ENCODE results near the gene VAV2.
A peak's percentile ranks its signal among the peaks of the same experiment; 100 is the strongest.

VAV2 gene

DNA sequence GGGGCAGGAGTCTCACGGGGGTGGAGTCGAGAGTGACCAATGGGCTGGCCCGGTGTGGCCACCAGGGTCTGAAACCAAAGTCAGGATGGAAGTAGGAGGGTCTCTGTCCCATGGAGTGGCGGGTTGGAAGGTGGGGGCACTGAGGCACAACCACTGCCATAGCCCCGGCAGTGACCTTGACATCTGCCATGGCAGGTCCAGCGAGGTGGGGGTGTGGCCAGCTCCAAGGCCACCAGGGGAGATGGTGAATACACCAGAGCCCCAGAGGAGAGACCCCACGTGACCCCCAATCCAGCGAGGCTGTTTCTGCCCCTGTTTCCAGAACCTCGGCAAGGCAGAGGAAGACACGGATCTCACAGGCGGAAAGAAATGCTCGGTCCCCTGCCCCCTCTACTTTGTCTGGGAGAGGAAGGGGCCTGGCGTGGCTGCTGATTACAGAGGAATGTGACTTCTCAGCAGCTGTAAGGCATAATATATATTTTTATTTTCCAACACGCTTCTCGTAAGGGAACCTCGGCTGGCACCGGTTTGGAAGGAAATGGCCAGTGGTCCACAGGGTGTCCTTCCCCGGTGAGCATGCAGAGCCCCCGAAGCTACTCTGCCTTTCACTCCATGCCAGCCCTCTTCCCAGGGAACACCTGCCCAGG, 148.2 kb downstream of the VAV2 start:
- no peaks in the 10 kb centered on the region for H3K36me3 Mint-ChIP-seq
- no peak overlapping the region for H3K27ac Mint-ChIP-seq
- H3K9me3 Mint-ChIP-seq: no peaks in the 10 kb centered on the region
- no peaks in the 10 kb centered on the region for H3K4me1 Mint-ChIP-seq
- H3K4me3 Mint-ChIP-seq: no peak overlapping the region
- H3K27me3 Mint-ChIP-seq: peaks cover 3% of the 10 kb centered on the region

DNA sequence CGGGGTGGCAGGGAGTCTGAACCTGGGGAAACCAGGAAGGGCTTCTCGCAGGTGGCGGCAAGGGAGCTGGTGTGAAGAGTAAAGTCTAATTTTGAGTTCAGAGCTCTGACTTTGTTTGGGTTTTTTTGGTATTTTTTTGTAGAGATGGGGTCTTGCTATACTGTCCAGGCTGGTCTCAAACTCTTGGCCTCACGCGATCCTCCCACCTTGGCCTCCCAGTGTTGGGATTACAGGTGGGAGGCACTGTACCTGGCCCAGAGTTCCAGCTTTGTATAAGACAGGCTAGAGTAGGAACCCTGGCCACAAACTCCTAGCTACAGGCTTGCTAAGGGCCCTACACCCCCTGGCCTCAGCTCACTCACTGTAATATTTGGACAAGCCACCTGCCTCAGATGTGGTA, 148.9 kb downstream of the VAV2 start:
- H3K27ac Mint-ChIP-seq: no peak overlapping the region
- no peaks in the 10 kb centered on the region for H3K4me1 Mint-ChIP-seq
- H3K4me3 Mint-ChIP-seq: no peak overlapping the region
- peaks cover 3% of the 10 kb centered on the region for H3K27me3 Mint-ChIP-seq
- no peaks in the 10 kb centered on the region for H3K36me3 Mint-ChIP-seq
- no peaks in the 10 kb centered on the region for H3K9me3 Mint-ChIP-seq

DNA sequence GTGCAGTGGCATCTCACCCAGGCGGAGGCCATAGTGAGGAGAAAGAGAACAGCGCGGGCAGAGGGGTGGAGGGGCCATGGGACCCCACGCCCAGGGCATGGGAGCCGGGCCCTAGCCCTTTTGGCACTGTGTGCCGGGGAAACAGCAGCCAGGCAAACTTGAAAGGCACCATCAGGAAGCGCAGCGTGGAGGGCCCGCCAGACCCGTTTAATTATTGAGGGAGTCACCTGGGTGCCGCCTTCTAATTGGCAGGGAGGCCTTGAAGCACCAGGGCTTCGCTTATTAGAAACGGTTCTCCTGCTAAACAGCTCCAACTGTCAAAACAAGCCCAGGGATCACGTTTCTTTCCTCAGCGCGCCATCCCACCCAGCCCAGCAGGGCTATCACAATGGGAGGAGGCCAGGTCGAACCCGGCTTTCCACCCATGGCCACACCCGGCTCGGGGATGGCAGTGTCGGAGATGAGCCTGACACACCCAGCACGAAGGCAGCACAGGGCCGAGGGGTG, 149.3 kb downstream of the VAV2 start:
- Mint-ChIP-seq H3K36me3 (no peaks in the 10 kb centered on the region), H3K4me1 (no peaks in the 10 kb centered on the region), H3K4me3 (no peak overlapping the region), H3K27me3 (peaks cover 3% of the 10 kb centered on the region), H3K27ac (no peak overlapping the region), H3K9me3 (no peaks in the 10 kb centered on the region)

DNA sequence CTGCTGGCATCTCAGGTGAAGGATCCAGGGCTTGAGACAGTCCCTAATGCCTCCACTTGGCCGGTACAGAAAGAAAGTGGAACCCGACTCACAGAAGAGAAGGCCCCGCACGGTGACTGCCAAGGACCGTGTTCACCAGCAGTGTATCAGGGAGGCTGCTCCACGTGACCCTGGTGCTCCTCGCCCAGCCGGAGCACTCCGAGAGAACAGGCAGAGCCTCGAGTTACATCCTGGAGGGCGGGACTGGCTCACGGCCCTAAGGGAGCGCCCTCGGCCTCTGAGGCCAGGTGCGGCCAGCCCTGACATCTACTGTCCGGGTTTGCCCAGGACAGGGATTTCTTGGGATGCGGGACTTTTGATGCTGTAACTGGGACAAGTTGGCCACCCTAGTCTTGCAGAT, 149.9 kb downstream of the VAV2 start:
- Mint-ChIP-seq H3K36me3 (no peaks in the 10 kb centered on the region), H3K27ac (no peak overlapping the region), H3K27me3 (peaks cover 3% of the 10 kb centered on the region), H3K4me3 (no peak overlapping the region), H3K4me1 (no peaks in the 10 kb centered on the region), H3K9me3 (no peaks in the 10 kb centered on the region)

DNA sequence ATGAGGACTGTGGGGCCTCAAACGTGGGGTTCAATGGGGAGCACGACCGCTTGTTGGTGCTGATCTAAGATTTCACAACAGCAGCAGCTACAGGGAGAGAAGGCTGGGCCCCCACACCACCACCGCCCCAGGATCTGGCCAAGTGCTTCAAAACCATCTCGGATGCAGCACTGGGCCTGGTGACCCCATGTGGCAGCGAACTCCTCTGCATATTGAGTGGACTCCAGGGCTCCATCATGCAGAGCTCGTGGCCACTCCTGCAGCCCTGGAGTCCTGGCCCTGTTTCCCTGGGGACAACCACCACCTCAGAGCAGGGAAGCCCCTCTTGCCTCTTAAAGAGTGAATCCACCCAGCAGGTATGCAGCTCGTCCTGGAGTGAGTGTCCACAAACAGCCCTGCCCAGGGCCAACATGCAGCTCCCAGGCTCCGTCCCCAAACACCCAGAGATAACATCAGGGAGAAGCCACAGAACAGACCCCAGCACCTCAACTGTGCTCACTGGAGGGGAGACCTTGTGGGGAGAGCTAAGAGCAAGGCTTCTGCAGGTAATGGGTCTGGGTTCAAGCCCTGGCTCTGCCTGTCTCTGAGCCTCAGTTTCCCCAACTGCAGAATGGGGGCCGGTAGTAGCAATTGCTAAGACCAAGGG, 150.8 kb downstream of the VAV2 start:
- Mint-ChIP-seq H3K4me3 (no peak overlapping the region), H3K27me3 (peaks cover 3% of the 10 kb centered on the region), H3K36me3 (no peaks in the 10 kb centered on the region), H3K4me1 (no peaks in the 10 kb centered on the region), H3K27ac (peak overlapping the region; percentile 68), H3K9me3 (no peaks in the 10 kb centered on the region)

- Mint-ChIP-seq H3K36me3 (no peaks in the 10 kb centered on the region), H3K9me3 (no peaks in the 10 kb centered on the region), H3K27me3 (peaks cover 3% of the 10 kb centered on the region), H3K27ac (no peak overlapping the region), H3K4me3 (no peak overlapping the region), H3K4me1 (no peaks in the 10 kb centered on the region)
These were observed 152.2 kb downstream of the VAV2 start for GRCh38 chr9:133839822-133840329.

- Mint-ChIP-seq H3K4me1 (no peaks in the 10 kb centered on the region), H3K4me3 (no peak overlapping the region), H3K27me3 (peaks cover 3% of the 10 kb centered on the region), H3K9me3 (no peaks in the 10 kb centered on the region), H3K27ac (no peak overlapping the region), H3K36me3 (no peaks in the 10 kb centered on the region)
These were observed 153.1 kb downstream of the VAV2 start for GRCh38 chr9:133838859-133839507.

DNA sequence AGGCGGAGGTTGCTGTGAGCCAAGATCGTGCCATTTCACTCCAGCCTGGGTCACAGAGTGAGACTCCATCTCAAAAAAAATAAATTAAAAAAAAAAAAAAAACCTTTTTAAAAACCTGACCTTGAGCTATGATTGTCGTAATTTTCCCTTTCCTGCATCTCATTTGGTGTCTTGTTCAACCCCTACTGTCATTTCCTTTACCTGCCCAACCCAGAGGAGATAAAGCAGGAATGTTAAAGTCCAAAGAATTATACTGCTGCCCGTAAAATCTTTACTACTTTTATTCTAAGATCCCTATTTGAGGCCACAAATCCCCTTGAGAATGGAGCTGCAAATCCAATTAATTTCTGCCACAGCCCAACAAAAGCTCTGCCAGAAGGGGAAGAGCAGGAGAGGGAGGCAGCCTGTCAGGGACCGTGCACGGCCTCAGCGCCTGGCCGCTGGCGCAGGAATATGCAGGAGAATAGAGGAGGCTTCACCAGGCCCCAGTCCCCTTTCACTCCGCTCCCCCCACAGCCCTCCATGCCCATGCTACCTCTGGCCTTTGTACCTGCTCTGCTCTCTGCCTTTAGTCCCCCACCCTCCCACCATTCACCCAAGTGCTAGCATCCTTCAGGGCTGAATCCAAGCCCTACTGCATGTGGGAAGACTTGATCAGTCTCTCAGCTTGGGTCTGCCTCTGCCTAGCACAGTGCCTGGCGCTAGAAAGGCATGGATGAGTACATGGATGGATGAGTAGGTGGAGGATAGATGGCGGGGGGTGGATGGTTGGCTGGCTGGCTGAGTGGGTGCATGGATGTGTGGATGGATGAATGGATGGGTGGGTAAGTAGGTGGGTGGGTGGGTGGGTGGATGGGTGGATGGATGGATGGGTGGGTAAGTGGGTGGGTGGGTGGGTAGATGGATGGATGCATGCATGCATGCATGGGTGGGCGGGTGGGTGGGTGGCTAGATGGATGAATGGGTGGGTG, 154.2 kb downstream of the VAV2 start:
- Mint-ChIP-seq H3K4me3 (no peak overlapping the region), H3K36me3 (no peaks in the 10 kb centered on the region), H3K9me3 (no peaks in the 10 kb centered on the region), H3K27ac (no peak overlapping the region), H3K27me3 (no peaks in the 10 kb centered on the region), H3K4me1 (no peaks in the 10 kb centered on the region)

DNA sequence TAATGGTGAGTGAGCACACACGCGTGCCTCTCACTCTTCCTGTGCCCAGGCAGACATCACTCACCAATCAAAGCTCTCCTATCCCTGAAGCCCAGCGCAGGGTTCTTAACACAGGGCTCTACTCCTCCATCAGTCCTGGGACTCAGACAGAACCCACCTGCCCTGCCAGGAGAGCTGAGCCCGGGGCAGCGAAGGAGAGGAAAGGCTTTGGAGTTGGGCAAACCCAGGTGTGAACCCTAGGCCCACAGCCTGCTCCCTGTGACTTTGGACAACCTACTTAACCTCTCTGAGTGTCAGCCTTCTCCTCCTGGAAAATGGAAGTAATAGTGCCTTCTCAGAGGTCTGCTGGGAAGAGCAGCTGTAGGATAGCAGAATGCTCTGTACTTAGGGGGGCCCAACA, 155.3 kb downstream of the VAV2 start:
- no peak overlapping the region for H3K4me3 Mint-ChIP-seq
- H3K4me1 Mint-ChIP-seq: no peaks in the 10 kb centered on the region

GRCh38 chr9:133836001-133836758, 155.9 kb downstream of the VAV2 start:
- Mint-ChIP-seq H3K4me3 (no peak overlapping the region), H3K36me3 (no peaks in the 10 kb centered on the region), H3K27me3 (no peaks in the 10 kb centered on the region), H3K4me1 (no peaks in the 10 kb centered on the region), H3K9me3 (no peaks in the 10 kb centered on the region), H3K27ac (no peak overlapping the region)

More for the DNA sequence above, 155.3 kb downstream of the VAV2 start:
- Mint-ChIP-seq H3K36me3 (no peaks in the 10 kb centered on the region), H3K27me3 (no peaks in the 10 kb centered on the region), H3K27ac (no peak overlapping the region), H3K9me3 (no peaks in the 10 kb centered on the region)

DNA sequence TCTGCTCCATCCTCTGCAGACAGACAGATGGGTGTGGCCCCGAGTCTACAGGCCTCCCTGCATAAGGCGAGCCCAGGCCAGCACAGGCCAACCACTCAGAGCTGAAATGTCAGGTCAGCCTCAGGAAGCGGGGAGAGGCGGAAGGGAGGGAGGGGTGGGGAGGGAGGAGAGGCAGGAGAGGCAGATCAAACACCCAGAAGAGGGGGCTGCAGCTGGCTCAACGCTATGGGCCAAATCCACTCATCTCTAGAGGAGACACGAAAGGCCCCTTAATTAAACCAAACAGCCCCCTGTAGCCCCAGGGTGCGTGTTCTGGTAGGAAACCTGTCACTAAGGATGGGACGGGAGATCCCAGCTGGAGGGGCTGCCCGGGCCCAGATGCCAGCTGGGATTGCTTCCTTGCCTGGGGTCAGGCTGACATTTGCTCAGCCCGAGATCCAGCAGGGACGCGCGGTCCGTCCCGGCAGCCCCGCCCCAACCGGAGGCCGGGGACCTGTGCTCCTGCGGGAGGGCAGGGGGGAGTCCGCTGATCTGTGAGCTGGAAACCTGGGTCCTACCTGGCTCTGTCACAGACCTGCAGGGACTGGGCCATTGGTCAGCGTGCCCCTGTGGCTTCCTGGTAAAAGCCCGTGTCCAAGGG, 156.7 kb downstream of the VAV2 start:
- no peaks in the 10 kb centered on the region for H3K27me3 Mint-ChIP-seq
- no peak overlapping the region for H3K27ac Mint-ChIP-seq
- H3K4me3 Mint-ChIP-seq: no peak overlapping the region
- no peaks in the 10 kb centered on the region for H3K4me1 Mint-ChIP-seq
- no peaks in the 10 kb centered on the region for H3K9me3 Mint-ChIP-seq
- no peaks in the 10 kb centered on the region for H3K36me3 Mint-ChIP-seq

- H3K4me3 Mint-ChIP-seq: no peak overlapping the region
- H3K27me3 Mint-ChIP-seq: no peaks in the 10 kb centered on the region
- H3K27ac Mint-ChIP-seq: no peak overlapping the region
- no peaks in the 10 kb centered on the region for H3K4me1 Mint-ChIP-seq
- no peaks in the 10 kb centered on the region for H3K36me3 Mint-ChIP-seq
- H3K9me3 Mint-ChIP-seq: no peaks in the 10 kb centered on the region
These were observed 157.8 kb downstream of the VAV2 start for GRCh38 chr9:133834080-133834976.

GRCh38 chr9:133833388-133834025, 158.6 kb downstream of the VAV2 start:
- Mint-ChIP-seq H3K4me1 (no peaks in the 10 kb centered on the region), H3K4me3 (no peak overlapping the region), H3K27me3 (no peaks in the 10 kb centered on the region), H3K36me3 (no peaks in the 10 kb centered on the region), H3K27ac (no peak overlapping the region), H3K9me3 (no peaks in the 10 kb centered on the region)
